Loucy (cell line): ENCODE data around the gene COL21A1.

Source experiments
- H2AFZ ChIP-seq: fragments of 200-600 bp; sonication (generic); 2 replicates; pipeline ENCODE4 v1.6.0; 2016; ENCODE audit warnings: antibody characterized with exemption, mild to moderate bottlenecking, low read length, moderate library complexity
- H3F3A ChIP-seq: fragments of 200-600 bp; 2 replicates; pipeline ENCODE4 v1.6.0; 2016; ENCODE audit warnings: antibody characterized with exemption, low read depth, mild to moderate bottlenecking
- H3K27me3 ChIP-seq: fragments of 200-600 bp; sonication (generic); 2 replicates; pipeline ENCODE4 v1.6.1; 2014; ENCODE audit warnings: low read length, mild to moderate bottlenecking; ENCODE audit not compliant: insufficient read depth, poor library complexity, severe bottlenecking
- H3K36me3 ChIP-seq: fragments of 200-600 bp; sonication (generic); 2 replicates; pipeline ENCODE4 v1.6.1; 2016; ENCODE audit warnings: low read length; ENCODE audit not compliant: insufficient read depth
- H3K4me1 ChIP-seq: fragments of 200-600 bp; sonication (generic); 2 replicates; pipeline ENCODE4 v1.5.1; 2014; ENCODE audit warnings: low read length, mild to moderate bottlenecking; ENCODE audit not compliant: insufficient read depth, poor library complexity, severe bottlenecking
- H3K4me2 ChIP-seq: fragments of 200-600 bp; sonication (generic); 2 replicates; pipeline ENCODE4 v1.6.0; 2014; ENCODE audit warnings: antibody characterized with exemption, low read length, low read depth, mild to moderate bottlenecking; ENCODE audit not compliant: poor library complexity, severe bottlenecking
- H3K4me3 ChIP-seq: fragments of 200-600 bp; sonication (generic); 2 replicates; pipeline ENCODE4 v1.5.1; 2014; ENCODE audit warnings: low read length, mild to moderate bottlenecking, mixed read lengths; ENCODE audit not compliant: poor library complexity, severe bottlenecking
- H3K79me2 ChIP-seq: fragments of 200-600 bp; sonication (generic); 2 replicates; pipeline ENCODE4 v1.6.1; 2014; ENCODE audit warnings: low read length; ENCODE audit not compliant: insufficient read depth
- H3K9ac ChIP-seq: fragments of 200-600 bp; sonication (generic); 2 replicates; pipeline ENCODE4 v1.6.0; 2014; ENCODE audit warnings: mild to moderate bottlenecking, low read depth, low read length, moderate library complexity; ENCODE audit not compliant: poor library complexity, severe bottlenecking
- H3K9me2 ChIP-seq: fragments of 200-600 bp; sonication (generic); replicated peaks from 2 replicates; pipeline ENCODE4 v1.6.1; 2016; ENCODE audit warnings: low read depth, low read length, mixed read lengths
- H3K9me3 ChIP-seq: fragments of 200-600 bp; sonication (generic); 2 replicates; pipeline ENCODE4 v1.6.1; 2014; ENCODE audit warnings: mild to moderate bottlenecking, antibody characterized with exemption, low read length, low read depth; ENCODE audit not compliant: insufficient read depth
- H4K20me1 ChIP-seq: fragments of 200-600 bp; sonication (generic); 2 replicates; pipeline ENCODE4 v1.6.0; 2014; ENCODE audit warnings: antibody characterized with exemption, low read length, mild to moderate bottlenecking; ENCODE audit not compliant: insufficient read depth, poor library complexity, severe bottlenecking
- EZH2phosphoT487 ChIP-seq: fragments of 200-600 bp; IDR thresholded peaks from 2 replicates; pipeline ENCODE4 v1.6.1; 2018; ENCODE audit warnings: antibody characterized with exemption, mild to moderate bottlenecking, moderate library complexity, borderline replicate concordance
- TF ChIP-seq, protein P1 (sequence below): fragments of 200-600 bp; sonication (generic); conservative IDR thresholded peaks from 2 replicates; pipeline ENCODE4 v1.5.1; 2014; ENCODE audit warnings: mild to moderate bottlenecking, antibody characterized with exemption, low read length

The COL21A1 gene

DNA sequence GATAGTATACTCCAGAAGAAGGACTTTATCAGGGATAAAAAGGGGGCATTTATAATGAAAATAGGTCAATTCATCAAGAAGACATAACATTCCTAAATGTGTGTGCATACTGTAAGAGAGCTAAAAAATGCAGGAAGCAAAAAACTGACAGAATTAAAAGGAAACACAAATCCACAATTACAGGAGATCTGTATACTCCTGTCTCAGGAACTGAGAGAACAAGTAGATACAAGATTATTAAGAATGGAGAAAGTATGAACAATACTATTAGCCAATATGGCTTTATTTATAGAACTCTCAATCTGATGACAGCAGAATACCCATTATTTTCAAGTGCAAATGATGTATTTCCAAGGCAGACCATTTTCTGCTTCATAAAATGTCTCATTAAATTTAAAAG lies 204.3 kb downstream of the COL21A1 start:
- Histone ChIP-seq H3K4me3 (no peak overlapping the region), H3K4me2 (no peak overlapping the region), H2AFZ (no peak overlapping the region), H3K9me3 (no peaks in the 10 kb centered on the region), H3K27me3 (no peaks in the 10 kb centered on the region), H3K36me3 (no peaks in the 10 kb centered on the region), H3K9me2 (no peaks in the 10 kb centered on the region), H4K20me1 (no peaks in the 10 kb centered on the region), H3F3A (no peaks in the 10 kb centered on the region), H3K79me2 (no peaks in the 10 kb centered on the region), H3K9ac (no peak overlapping the region), H3K4me1 (peaks cover 21% of the 10 kb centered on the region)
- TF ChIP-seq, protein P1, sequence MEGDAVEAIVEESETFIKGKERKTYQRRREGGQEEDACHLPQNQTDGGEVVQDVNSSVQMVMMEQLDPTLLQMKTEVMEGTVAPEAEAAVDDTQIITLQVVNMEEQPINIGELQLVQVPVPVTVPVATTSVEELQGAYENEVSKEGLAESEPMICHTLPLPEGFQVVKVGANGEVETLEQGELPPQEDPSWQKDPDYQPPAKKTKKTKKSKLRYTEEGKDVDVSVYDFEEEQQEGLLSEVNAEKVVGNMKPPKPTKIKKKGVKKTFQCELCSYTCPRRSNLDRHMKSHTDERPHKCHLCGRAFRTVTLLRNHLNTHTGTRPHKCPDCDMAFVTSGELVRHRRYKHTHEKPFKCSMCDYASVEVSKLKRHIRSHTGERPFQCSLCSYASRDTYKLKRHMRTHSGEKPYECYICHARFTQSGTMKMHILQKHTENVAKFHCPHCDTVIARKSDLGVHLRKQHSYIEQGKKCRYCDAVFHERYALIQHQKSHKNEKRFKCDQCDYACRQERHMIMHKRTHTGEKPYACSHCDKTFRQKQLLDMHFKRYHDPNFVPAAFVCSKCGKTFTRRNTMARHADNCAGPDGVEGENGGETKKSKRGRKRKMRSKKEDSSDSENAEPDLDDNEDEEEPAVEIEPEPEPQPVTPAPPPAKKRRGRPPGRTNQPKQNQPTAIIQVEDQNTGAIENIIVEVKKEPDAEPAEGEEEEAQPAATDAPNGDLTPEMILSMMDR = no peak
- TF ChIP-seq EZH2phosphoT487 = no peak

DNA sequence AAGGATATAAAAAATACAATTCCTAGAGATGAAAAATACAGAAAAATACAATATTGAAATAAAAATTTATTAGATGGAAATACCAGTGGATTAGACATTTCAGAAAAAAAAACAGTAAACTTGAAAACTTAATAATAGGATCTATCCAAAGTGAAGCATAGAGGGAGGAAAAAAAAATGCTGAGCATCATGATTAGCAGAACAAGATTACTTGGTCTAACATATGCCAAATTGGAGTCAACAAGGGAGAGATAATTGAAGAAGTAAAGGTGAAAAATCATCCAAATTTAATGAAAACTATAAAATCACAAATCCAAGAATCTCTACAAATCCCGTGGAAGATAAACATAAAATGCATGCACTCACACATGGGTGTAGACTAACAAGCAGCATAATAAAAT lies 205.8 kb downstream of the COL21A1 start:
- Histone ChIP-seq H3K36me3 (no peaks in the 10 kb centered on the region), H3K9me2 (no peaks in the 10 kb centered on the region), H3K4me2 (no peak overlapping the region), H3F3A (no peaks in the 10 kb centered on the region), H3K9ac (no peak overlapping the region), H3K27me3 (no peaks in the 10 kb centered on the region), H4K20me1 (no peaks in the 10 kb centered on the region), H3K79me2 (no peaks in the 10 kb centered on the region), H2AFZ (no peak overlapping the region), H3K4me3 (no peak overlapping the region), H3K9me3 (no peaks in the 10 kb centered on the region), H3K4me1 (peaks cover 6% of the 10 kb centered on the region)
- no peak for TF ChIP-seq EZH2phosphoT487
- TF ChIP-seq, protein P1 = no peak

DNA sequence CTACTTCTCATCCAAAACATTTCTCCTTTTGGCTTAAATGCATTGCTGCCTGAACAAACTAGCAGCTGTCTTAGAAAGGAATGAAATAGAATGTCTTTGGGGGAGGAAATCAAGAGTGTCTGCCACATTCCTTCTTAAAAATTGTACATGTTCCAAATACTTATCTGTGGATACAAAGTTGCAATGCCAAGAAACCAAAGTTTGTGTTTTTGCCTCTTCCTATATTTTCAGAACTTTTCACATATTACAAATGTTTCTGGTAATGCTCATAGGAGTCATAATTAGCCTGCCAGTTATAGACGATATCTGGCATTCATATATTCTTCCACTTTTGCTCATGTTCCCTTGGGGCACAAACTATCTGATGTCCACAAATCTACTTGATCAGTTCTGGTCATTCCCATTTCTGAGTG lies 206.5 kb downstream of the COL21A1 start:
- H3F3A ChIP-seq = no peaks in the 10 kb centered on the region
- H3K27me3 ChIP-seq = no peaks in the 10 kb centered on the region
- H4K20me1 ChIP-seq = no peaks in the 10 kb centered on the region
- no peak for TF ChIP-seq EZH2phosphoT487
- TF ChIP-seq, protein P1 = no peak
- no peaks in the 10 kb centered on the region for H3K36me3 ChIP-seq
- no peaks in the 10 kb centered on the region for H3K9me2 ChIP-seq
- no peak overlapping the region for H3K4me3 ChIP-seq
- H3K9ac ChIP-seq = no peak overlapping the region
- peaks cover under 1% of the 10 kb centered on the region for H3K4me1 ChIP-seq
- H2AFZ ChIP-seq = no peak overlapping the region
- no peaks in the 10 kb centered on the region for H3K9me3 ChIP-seq
- H3K4me2 ChIP-seq = no peak overlapping the region
- H3K79me2 ChIP-seq = no peaks in the 10 kb centered on the region
